ENCODE results near the gene ERG.

The ERG gene

DNA sequence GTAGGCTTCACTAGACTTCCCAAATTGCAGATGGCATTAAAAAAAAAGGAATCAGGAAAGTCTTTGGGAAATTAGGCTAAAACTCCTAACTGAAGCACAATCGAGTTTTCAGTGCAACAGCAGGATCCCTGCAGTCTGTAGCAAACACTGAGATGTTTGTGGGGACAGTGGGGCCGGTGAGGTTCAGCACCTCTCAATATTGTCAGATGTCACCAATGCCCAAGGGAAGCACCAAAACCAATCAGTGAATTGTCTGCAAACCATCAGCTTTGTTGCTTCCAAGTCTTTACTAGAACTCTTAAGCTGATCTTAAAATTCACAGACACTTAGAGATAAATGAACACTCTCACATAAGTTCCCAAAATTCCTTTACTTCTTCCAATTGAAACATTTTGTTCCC lies 2.6 kb downstream of the ERG start:
- Histone ChIP-seq H3K9me3 (replicated peaks; ENCODE audit: low read length) (no peaks in the 10 kb centered on the region), H3K4me1 (ENCODE audit: control insufficient read depth, insufficient read depth, low read length) (no peaks in the 10 kb centered on the region), H3K4me2 (ENCODE audit: low read length) (no peak overlapping the region), H3K27me3 (ENCODE audit: control insufficient read depth, insufficient read depth, low read length) (peaks cover 45% of the 10 kb centered on the region), H3K36me3 (ENCODE audit: insufficient read depth, low read length) (no peaks in the 10 kb centered on the region), H3K9ac (ENCODE audit: low read depth, low read length) (no peak overlapping the region), H3K4me3 (ENCODE audit: low read length) (no peak overlapping the region)

DNA sequence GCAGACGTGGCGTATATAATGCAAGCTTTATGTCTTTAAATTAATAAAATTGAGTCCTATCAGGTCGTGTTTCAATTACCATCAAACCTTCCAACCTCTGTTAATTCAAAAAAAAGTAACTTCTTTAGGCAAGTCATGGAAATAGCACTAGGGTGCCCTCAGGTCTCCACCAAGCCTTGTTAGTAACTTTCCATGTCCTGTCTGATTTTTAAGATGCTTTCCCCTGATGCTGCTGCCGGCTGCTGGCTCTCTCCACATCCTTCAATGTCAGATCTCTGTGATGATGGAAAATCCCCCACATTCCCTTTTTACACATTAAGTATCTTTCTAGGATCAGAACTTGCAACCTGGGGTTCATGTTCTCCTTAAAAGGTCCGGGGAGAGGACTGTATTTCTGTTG lies 3.0 kb downstream of the ERG start:
- Histone ChIP-seq H3K4me2 (ENCODE audit: low read length) (no peak overlapping the region), H3K4me1 (ENCODE audit: control insufficient read depth, insufficient read depth, low read length) (no peaks in the 10 kb centered on the region), H3K4me3 (ENCODE audit: low read length) (no peak overlapping the region)

DNA sequence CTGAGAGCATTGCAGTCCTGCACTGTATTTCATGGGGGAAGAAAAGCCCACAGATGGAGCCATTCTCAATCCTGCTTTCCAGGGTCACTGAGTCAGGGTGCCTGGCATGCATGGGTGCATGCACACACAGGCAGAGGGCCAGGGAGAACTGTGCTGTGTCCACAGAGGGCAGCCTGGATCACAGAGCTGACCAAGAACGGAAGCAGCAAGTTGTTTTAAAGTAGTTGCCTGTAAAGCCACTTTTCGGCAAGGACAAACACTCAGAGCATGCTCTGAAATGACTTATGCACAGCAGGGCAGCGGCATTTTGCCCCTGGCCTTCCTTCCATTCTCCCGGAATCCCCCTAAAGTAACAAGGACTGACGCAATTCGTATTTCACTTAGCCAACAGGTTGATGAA lies 3.6 kb downstream of the ERG start:
- H3K27me3 ChIP-seq (ENCODE audit: control insufficient read depth, insufficient read depth, low read length) = peaks cover 44% of the 10 kb centered on the region
- no peaks in the 10 kb centered on the region for H3K4me1 ChIP-seq (ENCODE audit: control insufficient read depth, insufficient read depth, low read length)
- H3K4me3 ChIP-seq (ENCODE audit: low read length) = no peak overlapping the region
- H3K36me3 ChIP-seq (ENCODE audit: insufficient read depth, low read length) = no peaks in the 10 kb centered on the region
- no peaks in the 10 kb centered on the region for H3K9me3 ChIP-seq (replicated peaks; ENCODE audit: low read length)
- H3K4me2 ChIP-seq (ENCODE audit: low read length) = no peak overlapping the region
- no peak overlapping the region for H3K9ac ChIP-seq (ENCODE audit: low read depth, low read length)

More for the DNA sequence above, 3.0 kb downstream of the ERG start:
- H3K36me3 ChIP-seq (ENCODE audit: insufficient read depth, low read length) = no peaks in the 10 kb centered on the region
- peaks cover 45% of the 10 kb centered on the region for H3K27me3 ChIP-seq (ENCODE audit: control insufficient read depth, insufficient read depth, low read length)
- no peaks in the 10 kb centered on the region for H3K9me3 ChIP-seq (replicated peaks; ENCODE audit: low read length)
- H3K9ac ChIP-seq (ENCODE audit: low read depth, low read length) = no peak overlapping the region

DNA sequence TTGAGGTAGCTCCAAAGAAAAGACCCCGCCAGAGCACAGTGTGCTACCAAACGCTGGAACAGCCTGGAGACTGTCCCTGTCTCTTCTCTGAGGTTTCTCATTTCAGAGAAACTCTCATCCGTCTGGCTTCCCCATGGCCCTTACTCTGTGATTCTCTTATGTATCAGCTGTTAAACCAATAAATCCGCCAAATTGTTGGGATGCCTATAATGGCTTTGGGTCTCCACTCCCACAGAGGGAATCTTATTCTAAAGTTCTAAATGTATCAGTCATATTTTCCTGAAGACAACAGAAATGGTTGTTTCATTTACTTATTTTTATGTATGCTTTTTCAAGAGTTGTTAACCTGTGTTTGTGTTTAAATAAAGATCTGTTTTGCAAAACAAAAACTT lies 4.0 kb downstream of the ERG start:
- Histone ChIP-seq H3K4me1 (ENCODE audit: control insufficient read depth, insufficient read depth, low read length) (no peaks in the 10 kb centered on the region), H3K4me2 (ENCODE audit: low read length) (no peak overlapping the region), H3K9me3 (replicated peaks; ENCODE audit: low read length) (no peaks in the 10 kb centered on the region), H3K9ac (ENCODE audit: low read depth, low read length) (no peak overlapping the region), H3K4me3 (ENCODE audit: low read length) (no peak overlapping the region), H3K36me3 (ENCODE audit: insufficient read depth, low read length) (no peaks in the 10 kb centered on the region), H3K27me3 (ENCODE audit: control insufficient read depth, insufficient read depth, low read length) (peaks cover 47% of the 10 kb centered on the region)

DNA sequence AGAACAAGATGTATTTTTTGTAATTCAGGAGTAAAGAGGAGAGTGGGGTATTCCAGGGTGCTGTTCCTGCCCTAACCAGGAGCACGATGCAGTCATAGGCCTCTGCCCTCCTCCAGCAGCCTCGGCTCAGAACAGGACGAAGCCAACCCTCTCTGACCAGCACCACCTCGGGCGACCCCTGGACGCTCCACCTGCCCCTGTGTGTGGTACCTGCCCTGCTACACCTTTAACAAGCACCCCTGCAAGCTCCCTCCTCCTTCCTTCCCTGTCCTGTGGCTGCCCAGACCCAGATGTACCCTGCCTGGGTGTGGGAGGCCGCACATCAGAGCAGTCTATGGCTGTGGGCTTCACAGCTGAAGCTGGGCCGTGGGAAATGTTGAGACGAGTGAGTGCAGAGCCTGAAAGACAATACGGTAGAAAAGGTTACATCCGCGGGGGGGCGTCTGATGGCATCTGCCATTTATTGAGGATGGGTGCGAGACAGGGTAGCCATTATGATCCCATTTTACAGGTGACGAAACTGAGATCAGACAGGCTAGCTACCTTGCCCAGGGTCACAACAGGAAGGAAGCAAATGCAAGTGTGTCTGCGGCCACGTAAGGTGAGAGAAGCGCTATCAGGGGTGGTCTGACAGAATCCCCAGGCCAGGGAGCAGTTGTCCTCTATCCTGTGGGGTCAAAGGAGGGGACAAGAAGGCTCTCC lies 4.6 kb downstream of the ERG start:
- Histone ChIP-seq H3K4me1 (ENCODE audit: control insufficient read depth, insufficient read depth, low read length) (no peaks in the 10 kb centered on the region), H3K27me3 (ENCODE audit: control insufficient read depth, insufficient read depth, low read length) (peaks cover 47% of the 10 kb centered on the region)

DNA sequence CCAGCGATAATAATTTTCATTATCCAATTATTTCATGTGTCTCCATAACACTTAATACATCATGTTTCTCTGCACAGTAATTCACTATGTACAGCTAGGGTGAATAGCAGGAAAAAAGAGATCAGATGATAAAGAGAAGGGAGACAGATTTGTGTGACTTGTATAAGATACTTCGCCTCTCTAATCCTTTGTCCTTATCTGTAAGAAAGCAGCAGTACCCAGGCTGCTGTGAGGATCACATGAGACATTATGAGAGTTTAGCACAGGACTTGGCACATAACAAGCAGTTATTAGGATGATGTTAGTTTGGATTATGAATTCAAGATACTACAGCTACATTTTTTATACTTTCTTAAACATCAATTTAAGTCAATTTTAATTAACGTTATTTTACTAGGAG lies 6.3 kb downstream of the ERG start:
- Histone ChIP-seq H3K4me3 (ENCODE audit: low read length) (no peak overlapping the region), H3K27me3 (ENCODE audit: control insufficient read depth, insufficient read depth, low read length) (peaks cover 48% of the 10 kb centered on the region), H3K36me3 (ENCODE audit: insufficient read depth, low read length) (no peaks in the 10 kb centered on the region), H3K9ac (ENCODE audit: low read depth, low read length) (no peak overlapping the region), H3K9me3 (replicated peaks; ENCODE audit: low read length) (no peaks in the 10 kb centered on the region), H3K4me1 (ENCODE audit: control insufficient read depth, insufficient read depth, low read length) (no peaks in the 10 kb centered on the region), H3K4me2 (ENCODE audit: low read length) (no peak overlapping the region)

More for the DNA sequence above, 4.6 kb downstream of the ERG start:
- H3K9me3 ChIP-seq (replicated peaks; ENCODE audit: low read length) = no peaks in the 10 kb centered on the region
- H3K36me3 ChIP-seq (ENCODE audit: insufficient read depth, low read length) = no peaks in the 10 kb centered on the region
- H3K9ac ChIP-seq (ENCODE audit: low read depth, low read length) = no peak overlapping the region
- H3K4me3 ChIP-seq (ENCODE audit: low read length) = no peak overlapping the region
- H3K4me2 ChIP-seq (ENCODE audit: low read length) = no peak overlapping the region

DNA sequence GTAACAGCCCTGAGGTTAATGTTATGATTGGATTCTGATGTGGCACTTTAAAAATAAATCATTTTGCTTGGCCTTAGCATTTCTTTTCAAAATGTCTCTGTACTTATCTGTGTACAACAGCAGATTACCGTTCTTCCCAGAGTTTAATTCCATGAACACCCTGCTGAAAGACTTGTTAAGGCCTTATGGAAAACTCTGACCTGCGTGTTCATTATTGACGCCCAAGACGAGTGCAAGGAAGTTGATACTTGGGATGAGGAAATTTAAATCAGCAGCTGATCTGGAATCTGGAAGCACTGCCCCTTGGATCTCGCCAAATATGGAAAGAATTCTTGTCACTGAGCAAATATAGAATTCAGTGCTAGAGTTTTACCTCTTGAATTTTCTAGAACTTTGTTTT lies 6.7 kb downstream of the ERG start:
- H3K4me2 ChIP-seq (ENCODE audit: low read length) = no peak overlapping the region
- H3K9ac ChIP-seq (ENCODE audit: low read depth, low read length) = no peak overlapping the region
- no peak overlapping the region for H3K4me3 ChIP-seq (ENCODE audit: low read length)
- H3K4me1 ChIP-seq (ENCODE audit: control insufficient read depth, insufficient read depth, low read length) = peaks cover 1% of the 10 kb centered on the region
- H3K36me3 ChIP-seq (ENCODE audit: insufficient read depth, low read length) = no peaks in the 10 kb centered on the region
- peaks cover 48% of the 10 kb centered on the region for H3K27me3 ChIP-seq (ENCODE audit: control insufficient read depth, insufficient read depth, low read length)
- H3K9me3 ChIP-seq (replicated peaks; ENCODE audit: low read length) = no peaks in the 10 kb centered on the region

DNA sequence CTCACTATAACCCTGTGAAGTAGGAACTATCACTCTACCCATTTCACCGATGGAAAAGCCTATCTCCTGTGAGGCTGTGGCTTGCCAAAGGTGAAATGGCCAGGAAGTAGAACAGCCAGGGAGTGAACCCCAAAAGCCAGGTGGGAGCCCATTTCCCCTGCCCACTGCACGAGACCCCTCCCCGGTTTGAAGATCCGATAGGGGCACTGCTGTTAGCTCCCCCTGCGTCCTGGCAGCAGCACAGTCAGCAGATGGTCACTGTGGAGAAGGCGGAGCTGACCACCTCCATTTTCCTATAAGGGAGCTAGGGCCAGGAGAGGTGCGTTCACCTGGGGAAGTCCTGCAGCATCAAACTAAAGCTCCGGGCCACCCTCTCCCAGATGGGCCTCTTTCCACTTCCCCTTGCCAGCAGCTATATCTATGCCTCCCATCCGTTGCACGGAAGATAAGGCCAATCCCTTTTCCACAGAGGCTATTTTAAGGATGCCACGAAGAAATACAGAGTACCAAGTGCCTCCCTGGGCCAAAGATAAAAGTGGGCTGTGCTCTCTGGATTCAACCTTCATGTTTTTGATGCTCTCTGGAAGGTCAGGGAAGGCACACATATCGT lies 7.8 kb downstream of the ERG start:
- no peak overlapping the region for H3K9ac ChIP-seq (ENCODE audit: low read depth, low read length)
- H3K27me3 ChIP-seq (ENCODE audit: control insufficient read depth, insufficient read depth, low read length) = peaks cover 41% of the 10 kb centered on the region
- H3K4me1 ChIP-seq (ENCODE audit: control insufficient read depth, insufficient read depth, low read length) = peaks cover 2% of the 10 kb centered on the region
- H3K9me3 ChIP-seq (replicated peaks; ENCODE audit: low read length) = no peaks in the 10 kb centered on the region
- H3K36me3 ChIP-seq (ENCODE audit: insufficient read depth, low read length) = no peaks in the 10 kb centered on the region
- no peak overlapping the region for H3K4me3 ChIP-seq (ENCODE audit: low read length)
- H3K4me2 ChIP-seq (ENCODE audit: low read length) = no peak overlapping the region

DNA sequence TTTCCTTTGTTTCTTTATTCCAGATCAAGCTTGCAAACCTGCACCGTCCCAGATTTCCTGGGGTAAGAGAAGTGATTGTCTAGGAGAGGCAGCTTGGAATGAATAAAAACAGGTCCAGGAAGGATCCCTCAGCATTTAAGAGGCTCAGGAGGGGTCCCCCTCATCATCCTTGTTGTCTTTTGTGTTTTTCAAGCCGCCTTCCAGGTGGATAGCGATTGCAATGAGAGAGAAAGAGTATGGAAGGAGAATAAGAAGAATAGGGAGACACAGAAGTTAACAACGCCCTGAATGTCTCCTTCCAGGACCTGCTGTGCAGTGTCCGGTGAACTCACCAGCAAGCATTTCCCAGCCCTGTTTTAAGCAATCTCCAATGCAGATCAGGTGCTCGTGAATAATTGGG lies 8.5 kb downstream of the ERG start:
- Histone ChIP-seq H3K4me1 (ENCODE audit: control insufficient read depth, insufficient read depth, low read length) (peaks cover 2% of the 10 kb centered on the region), H3K9ac (ENCODE audit: low read depth, low read length) (no peak overlapping the region), H3K4me3 (ENCODE audit: low read length) (no peak overlapping the region), H3K9me3 (replicated peaks; ENCODE audit: low read length) (no peaks in the 10 kb centered on the region), H3K27me3 (ENCODE audit: control insufficient read depth, insufficient read depth, low read length) (peaks cover 38% of the 10 kb centered on the region), H3K36me3 (ENCODE audit: insufficient read depth, low read length) (no peaks in the 10 kb centered on the region), H3K4me2 (ENCODE audit: low read length) (no peak overlapping the region)

DNA sequence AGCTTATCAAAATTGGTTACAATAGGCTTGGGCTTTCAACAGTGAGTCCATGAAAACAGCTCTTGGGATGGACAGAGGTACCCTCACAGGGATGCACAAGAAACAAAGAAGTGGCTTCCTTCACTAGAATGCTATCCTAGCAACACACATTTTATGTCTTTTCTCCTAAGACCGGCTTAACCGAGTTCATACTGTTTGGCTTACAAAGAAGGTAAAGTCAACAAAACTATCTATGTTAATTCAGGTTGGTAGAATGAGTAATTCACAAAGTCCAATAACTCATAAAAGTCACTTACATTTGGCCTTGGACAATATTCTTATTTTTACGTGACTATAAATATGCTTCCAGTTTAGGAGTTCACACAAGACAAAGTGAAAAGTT lies 9.0 kb downstream of the ERG start:
- H3K36me3 ChIP-seq (ENCODE audit: insufficient read depth, low read length) = no peaks in the 10 kb centered on the region
- no peak overlapping the region for H3K4me3 ChIP-seq (ENCODE audit: low read length)
- H3K4me2 ChIP-seq (ENCODE audit: low read length) = no peak overlapping the region
- H3K27me3 ChIP-seq (ENCODE audit: control insufficient read depth, insufficient read depth, low read length) = peaks cover 38% of the 10 kb centered on the region
- peaks cover 7% of the 10 kb centered on the region for H3K4me1 ChIP-seq (ENCODE audit: control insufficient read depth, insufficient read depth, low read length)
- H3K9ac ChIP-seq (ENCODE audit: low read depth, low read length) = no peak overlapping the region
- no peaks in the 10 kb centered on the region for H3K9me3 ChIP-seq (replicated peaks; ENCODE audit: low read length)

DNA sequence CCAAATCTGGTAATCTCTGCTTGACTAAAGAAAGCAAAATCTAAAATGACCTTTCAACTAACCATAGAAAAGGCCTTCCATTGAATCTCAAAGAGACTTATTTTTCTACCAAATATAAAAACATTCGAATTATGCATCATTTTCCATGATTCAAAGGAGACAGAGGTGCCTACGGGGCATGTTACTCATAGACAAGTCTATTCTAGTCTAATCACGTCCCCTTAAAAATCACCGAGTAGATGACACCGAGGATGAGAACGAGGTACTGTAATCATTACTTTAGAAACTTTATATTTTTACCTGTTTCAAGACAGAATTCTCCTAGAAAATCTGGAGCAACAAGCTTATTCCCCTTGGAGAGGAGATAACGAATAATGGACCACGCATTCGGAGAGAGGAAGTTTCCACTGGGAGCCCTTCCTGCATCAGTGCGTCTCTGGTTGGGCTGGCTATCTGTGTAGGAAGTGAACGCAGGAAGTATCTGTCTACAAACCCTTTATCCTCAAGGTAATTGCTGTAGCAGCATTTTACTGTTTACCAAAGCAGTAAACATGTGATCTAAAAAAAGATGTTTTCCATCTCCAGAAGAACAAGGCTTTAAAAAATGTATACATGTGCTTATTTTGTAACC lies 9.5 kb downstream of the ERG start:
- Histone ChIP-seq H3K36me3 (ENCODE audit: insufficient read depth, low read length) (no peaks in the 10 kb centered on the region), H3K9ac (ENCODE audit: low read depth, low read length) (no peak overlapping the region), H3K4me1 (ENCODE audit: control insufficient read depth, insufficient read depth, low read length) (peaks cover 12% of the 10 kb centered on the region), H3K4me3 (ENCODE audit: low read length) (no peak overlapping the region), H3K27me3 (ENCODE audit: control insufficient read depth, insufficient read depth, low read length) (peaks cover 34% of the 10 kb centered on the region), H3K4me2 (ENCODE audit: low read length) (no peak overlapping the region), H3K9me3 (replicated peaks; ENCODE audit: low read length) (no peaks in the 10 kb centered on the region)
